Dedifferentiated amniotic fluid mesenchymal stem cell (primary cell): ENCODE data around the gene ANKRD34A.

Experiments used
- DNase-seq: peaks from one replicate; pipeline ENCODE4 v3.0.0-alpha.2; 2016; ENCODE audit errors: extremely low spot score

The ANKRD34A gene

DNA sequence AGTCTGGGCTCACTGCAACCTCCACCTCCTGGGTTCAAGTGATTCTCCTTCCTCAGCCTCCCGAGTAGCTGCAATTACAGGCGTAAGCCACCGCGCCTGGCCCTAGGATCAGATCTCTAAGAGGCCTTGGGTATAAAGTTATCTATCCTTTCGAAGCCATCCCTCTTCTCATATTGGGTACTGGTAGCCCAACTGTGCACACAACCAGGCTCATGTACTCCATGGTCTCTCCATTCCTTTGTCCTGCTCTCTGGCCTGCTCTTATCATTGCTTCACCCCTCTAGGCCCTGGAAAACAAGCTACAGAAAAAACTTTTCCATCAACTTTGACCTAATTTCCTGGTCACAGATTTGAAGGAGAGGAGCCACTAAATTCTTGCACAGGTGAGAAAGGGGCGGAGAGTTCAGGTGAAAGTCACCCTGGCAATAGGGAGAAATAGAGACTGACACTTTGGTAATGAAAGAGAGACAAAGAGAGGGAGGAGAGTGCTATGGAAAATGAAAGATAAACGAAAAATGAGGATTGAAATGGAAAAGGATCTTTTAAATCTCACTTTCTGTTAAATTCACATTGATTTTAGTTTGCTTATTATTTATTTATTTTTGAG, 26.0 kb upstream of the ANKRD34A start:
- DNase-seq: no peak

DNA sequence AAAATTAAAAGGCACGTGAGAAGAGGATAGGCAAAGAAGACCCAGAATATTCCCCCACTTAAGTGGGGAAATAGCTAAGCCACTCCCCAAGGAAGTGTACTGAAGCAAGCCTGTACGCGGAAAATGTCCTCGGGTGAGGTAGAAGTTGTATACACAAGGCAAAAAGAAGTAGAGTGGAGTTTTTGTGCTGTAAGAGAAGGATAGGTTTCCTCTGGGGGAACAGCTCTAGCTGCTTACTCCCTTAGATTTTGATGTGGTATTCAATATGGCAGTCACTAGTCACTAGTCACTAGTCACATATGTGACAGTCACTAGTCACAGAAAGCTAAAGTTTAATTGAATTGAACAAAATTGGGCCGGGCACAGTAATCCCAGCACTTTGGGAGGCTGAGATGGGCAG, 24.4 kb upstream of the ANKRD34A start:
- no peak for DNase-seq

DNA sequence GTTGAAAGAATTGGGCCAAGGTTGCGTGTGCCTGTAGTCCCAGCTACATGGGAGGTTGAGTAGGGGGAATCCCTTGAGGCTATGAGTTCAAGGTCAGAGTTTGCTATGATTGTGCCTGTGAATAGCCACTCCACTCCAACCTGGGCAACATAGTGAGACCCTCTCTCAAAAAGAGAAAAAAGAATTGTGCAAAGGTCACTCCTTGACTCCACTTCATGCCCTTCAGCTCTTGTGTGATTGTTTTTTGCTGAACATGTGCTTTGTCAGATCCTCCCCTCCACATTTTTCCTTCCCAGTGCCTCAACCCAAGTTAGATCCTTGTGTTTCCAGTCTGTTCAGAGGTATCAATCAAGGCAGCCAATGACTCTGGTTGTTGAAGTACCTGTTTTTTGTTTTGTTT, 23.6 kb upstream of the ANKRD34A start:
- DNase-seq: no peak

DNA sequence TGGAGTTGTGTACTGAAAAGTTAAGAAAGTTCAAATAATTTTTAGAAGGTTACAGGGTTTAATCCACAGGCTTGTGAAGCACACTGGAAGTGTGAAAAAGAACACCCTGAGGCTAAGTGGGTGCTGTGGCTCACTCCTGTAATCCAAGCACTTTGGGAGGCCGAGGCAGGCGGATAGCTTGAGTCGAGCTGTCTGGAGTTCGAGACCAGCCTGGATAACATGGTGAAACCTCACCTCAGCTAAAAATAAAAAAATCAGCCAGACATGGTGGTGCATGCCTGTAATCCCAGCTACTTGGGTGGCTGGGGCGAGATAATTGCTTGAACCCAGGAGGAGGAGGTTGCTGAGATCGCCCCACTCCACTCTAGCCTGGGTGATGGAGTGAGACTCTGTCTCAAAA, 22.2 kb upstream of the ANKRD34A start:
- no peak for DNase-seq

DNA sequence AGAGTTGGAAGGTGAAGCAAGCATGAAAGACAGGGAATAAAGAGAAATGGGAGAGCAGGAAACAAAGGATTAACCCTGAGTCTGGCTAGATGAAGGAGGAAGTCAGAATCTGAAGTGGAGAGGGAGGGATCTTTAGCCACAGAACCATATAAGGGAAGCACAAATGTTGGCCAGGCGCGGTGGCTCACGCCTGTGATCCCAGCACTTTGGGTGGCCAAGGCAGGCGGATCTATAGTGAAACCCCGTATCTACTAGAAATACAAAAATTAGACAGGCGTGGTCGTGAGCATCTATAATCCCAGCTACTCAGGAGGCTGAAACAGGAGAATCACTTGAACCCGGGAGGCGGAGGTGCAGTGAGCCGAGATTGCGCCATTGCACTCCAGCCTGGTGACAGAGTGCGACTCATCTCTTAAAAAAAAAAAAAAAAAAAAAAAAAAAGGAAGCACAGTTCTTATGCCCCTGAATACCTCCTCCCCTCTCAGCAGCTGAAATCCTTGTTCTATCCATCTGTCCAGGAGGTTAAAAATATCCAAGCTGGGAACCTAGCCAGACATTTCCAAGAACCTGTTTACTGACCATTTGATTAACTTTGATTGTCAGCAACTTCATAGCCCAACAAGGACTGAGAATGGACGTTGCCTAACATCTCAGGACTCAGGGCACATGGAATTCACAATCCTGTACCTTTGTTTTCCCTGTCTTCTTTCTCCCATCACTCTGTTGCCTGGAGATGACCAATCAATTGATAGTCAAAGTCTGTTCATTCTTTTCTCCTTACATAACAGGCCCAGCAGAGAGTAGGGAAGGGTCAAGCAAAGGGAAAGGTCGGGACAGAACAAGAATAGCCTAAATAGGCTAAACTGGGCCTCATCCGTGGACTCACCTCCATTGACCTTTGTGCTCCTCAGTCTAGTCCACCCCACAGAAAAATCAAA, 21.4 kb upstream of the ANKRD34A start:
- DNase-seq: no peak

DNA sequence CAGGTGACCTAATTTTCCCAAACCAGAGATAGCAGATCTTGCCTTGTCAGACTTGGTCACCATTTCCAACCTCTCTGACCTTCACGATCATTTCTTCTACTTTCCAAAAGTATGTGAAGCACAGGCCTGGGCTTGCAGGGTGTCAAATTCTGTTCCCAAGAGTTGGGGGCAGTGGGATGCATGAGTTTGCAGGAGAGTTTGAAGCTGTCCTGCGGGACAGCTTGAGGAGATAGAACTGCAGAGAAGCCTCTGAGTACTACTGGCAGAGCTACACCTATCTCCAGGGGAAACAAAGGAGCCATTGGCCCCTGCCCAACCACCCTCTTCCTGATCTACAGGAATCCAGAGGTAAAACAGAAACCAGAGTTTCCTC, 20.7 kb upstream of the ANKRD34A start:
- no peak for DNase-seq

DNA sequence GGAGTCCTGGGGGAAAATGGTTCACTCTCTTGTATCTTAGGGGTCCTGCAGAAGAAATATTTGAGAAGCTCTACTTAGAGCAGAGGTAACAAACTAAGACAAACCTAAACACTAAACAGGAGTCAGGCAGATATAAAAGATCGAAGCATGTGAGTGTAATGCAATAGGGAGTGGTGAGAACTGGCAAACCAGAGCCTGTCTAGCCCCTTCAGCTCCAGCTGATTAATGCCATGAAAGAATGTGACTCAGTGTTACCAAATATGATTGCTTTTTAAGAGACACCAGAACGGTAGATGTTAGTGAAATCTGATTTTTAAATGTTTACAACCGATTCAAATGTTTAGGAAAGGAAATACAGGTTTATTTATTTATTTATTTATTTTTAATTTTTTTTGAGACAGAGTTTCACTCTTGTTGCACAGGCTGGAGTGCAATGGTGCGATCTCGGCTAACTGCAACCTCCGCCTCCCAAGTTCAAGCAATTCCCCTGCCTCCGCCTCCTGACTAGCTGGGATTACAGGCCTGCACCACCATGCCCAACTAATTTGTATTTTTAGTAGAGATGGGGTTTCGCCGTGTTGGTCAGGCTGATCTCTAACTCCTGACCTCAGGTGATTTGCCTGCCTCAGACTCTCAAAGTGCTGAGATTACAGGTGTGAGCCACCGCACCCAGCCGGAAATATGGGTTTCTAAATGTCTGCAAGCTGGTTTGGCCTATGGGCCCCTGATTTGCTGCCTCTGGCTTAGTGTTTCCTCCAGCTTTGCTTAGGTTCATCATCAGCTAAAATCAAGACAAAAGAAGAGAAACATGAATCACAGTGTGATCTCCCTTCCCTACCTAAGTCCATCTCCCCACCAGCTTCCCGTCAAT, 19.8 kb upstream of the ANKRD34A start:
- DNase-seq: no peak

DNA sequence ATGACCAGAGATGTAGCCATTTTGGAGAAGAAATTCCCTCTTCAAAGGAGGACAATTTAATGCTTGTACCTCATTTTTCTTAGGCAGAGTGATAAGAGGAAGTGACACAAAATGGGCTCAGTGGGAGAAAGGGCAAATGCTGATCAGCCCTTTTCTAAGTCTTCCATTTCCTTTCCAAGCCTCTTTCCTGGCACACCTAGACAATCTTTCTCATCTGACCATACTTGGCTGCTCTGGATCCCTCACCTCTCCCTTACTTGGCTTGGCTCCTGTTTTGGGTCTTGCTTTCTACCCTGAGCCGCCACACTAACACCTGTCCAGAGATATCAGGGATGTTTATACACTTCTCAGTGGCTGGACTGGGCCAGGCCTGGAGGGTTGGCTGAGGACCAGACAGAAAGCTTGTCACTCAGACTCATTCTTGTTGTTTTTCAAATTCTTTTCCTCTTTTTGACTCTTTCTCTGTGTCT, 18.9 kb upstream of the ANKRD34A start:
- DNase-seq: no peak

DNA sequence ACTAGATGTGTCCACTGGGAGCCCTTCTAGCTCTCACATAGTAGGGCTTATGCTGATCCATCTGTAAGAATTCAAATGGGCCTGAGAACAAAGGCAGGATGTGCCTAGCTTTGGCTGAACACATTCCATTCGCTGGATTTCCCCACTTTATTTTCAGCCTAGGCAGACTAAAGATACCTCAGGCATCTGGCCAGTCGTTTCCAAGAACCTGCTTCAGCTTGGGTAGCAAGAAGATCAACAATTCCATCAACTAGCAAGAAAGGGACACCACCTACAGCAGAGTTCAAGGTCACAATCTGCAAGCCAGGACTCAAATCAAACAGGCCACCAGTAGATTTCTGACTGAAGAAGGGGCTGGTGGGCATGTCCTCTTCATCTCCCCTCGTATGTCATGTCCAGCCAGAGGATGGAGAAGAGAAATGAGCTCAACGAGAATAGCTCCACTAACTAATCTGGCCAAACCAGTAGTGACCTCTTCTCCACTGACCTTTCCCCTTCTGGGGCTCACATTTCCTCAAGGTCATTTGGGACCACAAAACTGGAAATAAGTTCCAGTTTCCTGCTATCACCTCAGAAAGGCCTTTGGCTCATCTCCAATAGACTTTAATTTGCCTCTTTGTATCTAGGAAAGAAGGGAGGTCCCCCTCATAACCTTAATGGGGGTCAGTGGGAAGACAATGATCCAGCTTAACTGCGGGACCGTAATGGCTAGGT, 17.8 kb upstream of the ANKRD34A start:
- DNase-seq: no peak

DNA sequence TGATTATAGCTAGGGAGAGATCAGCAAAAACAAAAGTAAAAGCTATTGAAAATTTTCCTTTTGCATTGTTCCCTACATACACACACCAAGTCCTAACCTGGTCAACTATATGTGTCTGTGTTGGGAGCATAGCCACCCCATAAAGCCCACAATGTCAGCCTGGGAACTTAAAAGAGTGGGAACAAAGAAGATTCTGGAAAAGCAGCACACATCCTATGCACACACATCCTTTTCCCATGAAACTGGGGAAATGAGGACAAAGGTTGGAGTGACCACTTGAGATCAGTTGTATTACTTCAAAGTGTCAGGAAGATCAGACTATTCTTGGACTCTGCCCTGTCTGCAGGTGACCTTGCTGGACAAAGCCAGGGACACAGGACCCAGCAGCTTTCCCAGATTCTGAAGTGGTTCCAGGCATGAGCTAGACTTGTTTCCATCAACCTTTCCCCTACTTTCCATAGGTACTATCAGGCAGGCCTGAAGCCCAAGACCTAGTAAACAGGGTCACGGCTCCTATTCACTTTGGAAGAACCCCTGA, 16.2 kb upstream of the ANKRD34A start:
- DNase-seq: no peak

DNA sequence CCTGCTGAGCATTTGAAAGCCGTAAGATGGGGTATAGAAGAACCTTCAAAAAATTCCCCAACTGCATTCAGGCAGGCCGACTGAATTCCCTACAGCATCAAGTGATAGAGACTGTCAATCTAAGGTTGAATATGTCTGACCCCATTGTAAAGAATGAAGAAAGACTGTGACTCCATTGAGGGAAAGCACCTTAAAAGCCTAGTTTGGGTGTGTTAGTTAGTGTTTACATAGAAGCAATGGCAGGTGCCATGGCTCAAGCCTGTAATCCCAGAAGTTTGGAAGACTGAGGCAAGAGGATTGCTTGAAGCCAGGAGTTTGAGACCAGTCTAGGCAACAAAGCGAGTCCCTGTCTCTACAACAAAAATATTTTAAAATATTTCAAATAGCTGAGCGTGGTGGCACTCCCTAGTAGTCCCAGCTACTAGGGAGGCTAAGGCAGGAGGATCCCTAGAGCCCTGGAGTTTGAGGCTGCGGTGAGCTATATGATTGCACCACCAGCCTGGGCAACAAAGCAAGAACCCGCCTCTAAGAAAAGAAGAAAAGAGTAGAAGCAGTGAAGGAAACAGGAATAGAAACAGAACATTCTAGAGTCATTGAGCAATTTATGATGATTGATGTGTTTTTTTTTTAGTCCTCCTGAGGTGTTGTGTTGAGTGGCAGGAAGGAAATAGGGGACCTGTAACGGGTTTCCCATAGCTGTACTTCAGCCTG, 15.5 kb upstream of the ANKRD34A start:
- DNase-seq: no peak

DNA sequence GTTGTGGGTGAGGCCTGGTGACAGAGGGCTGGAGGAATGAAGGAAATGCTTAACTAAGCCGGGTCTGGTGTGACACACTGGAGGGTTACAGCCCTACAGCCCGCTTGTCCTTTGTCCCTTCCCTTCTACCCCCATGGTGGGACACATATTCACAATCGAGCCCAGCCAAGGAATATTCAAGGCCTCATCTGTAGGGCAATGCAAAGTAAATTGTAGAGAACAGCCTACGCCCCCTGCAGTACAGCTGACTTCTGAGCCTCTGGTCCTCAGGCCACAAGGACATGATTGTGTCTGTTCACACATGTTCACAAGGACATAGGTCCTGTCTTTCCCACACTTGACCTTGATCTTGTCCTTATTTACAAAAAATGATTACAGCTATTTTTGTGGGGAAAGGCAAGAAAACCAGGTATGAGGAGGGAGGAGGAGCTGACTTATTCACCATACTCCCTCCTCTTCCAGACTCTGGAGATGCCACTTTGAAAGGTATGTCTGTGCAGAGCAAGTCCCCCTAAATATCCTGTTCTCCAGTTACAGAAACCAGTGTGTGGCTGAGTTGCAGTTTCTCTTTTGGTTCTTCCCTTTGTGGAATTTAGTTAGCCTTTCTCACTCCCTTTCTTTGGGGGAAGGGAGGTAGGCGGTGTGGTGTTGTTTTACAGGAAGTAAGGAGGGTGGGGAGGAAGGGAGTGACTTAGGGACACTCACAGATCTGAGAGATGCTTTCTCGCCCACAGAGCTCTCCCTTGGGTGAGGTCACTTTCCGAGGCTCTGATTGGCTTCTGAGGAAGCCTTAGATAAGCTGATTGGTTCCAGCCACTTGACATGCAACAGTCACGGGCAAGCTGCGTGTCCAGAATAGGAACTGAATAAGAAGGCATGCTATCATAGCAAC, 14.7 kb upstream of the ANKRD34A start:
- DNase-seq: peak; percentile 100

DNA sequence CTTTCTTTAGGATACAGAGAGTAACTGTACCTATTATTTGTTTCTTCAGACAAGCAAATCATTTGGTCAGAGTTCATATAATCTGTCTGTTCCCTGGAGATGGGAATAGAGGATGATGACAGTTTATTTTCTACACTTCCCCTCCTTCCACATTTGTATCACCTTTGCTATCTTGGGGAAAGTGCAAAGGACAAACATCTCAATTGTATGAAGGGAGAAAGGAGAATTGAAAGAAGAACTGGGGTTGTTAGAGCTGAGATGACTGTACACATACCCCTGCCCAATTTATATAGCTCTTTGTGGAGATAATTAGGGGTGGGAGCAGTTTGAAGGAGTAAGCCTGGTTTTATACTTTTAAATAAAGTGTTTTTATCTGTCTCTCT, 14.1 kb upstream of the ANKRD34A start:
- DNase-seq: no peak

DNA sequence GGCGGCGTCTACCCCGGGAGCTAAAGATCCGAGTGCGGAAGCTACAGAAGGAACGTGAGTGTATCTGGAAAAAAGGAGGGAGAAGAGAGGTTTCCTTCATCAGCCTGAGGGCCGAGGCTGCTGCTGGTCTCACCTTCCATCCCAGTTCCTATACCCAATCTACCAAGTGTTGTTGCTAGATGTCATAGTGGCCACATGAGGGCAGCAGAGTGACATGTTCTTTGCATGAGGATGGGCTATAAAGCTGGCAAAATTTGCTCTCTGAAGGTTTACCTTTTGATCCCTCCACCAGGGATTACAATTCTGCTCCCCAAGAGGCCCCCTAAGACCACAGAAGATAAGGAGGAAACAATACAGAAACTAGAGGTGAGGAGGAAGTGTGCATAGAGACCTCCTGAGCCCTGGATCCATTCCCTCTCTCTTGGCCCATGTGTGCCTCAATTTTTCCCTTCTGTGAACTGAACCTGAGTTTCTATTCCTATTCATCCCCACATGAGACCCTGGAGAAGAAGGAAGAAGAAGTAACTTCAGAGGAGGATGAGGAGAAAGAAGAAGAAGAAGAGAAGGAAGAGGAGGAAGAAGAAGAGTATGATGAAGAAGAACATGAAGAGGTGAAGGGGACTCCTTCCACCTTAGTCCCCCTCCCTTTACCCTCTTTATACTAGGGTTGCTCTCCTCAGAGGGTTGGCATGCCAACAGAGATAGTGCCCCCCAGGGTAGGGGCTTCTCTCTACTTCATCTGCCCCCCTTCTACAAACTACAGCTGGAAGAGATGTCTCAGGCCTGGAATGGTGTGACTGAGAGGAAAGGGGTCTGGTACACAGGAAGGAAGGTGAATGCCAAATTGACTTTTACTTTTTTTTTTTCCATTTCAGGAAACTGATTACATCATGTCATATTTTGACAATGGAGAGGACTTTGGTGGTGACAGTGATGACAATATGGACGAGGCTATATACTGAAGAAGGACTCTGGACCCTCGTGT, 13.4 kb upstream of the ANKRD34A start:
- DNase-seq: peak; percentile 85

DNA sequence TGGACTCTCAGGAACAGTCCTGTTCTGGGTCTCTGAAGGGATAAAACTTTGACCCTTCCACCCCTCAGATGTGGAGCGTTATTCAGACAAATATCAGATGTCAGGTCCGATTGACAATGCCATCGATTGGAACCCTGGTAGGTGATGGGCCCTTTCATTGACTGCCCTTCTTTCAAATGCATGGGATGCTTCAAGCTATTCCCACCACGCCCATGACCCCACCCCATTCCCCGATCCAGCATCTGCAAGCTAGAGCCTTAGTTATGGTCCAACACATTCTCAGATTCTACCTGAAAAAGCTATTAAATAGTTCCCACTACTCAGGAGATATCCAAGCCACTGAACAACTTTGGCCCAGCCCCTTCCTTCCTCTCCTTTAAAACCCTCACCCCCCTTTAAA, 12.6 kb upstream of the ANKRD34A start:
- no peak for DNase-seq

DNA sequence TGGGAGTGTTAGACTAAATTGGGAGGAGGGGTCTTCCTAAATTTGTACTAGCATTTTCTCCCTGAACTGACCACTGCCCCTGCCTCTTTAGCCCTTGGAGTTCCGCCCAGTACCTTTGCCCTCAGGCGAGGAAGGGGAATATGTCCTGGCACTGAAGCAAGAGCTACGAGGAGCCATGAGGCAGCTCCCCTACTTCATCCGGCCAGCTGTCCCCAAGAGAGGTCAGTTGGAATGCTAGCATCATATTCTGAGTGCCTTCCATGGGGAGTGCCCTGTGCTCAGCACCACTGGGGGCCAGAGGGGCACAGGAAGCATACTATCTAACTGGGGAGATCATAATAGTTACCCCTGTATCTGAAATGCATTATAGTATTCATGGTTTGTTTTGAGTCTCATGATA, 10.8 kb upstream of the ANKRD34A start:
- no peak for DNase-seq

DNA sequence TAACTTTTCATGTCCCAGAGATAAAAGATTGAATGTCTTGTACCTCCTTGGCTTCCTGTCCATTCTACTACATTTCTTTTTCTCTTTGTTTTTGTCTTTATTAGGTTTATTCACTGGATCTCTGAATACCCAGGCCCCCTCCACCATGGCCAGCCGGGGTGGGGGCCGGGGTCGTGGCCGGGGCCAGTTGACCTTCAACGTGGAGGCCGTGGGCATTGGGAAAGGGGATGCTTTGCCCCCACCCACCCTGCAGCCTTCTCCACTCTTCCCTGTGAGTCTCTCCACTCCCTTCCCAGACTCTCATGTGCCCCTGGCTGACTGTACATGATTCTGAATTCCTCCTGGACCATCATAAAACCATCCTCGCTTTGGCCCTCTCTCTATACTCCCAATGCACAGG, 10.3 kb upstream of the ANKRD34A start:
- no peak for DNase-seq

DNA sequence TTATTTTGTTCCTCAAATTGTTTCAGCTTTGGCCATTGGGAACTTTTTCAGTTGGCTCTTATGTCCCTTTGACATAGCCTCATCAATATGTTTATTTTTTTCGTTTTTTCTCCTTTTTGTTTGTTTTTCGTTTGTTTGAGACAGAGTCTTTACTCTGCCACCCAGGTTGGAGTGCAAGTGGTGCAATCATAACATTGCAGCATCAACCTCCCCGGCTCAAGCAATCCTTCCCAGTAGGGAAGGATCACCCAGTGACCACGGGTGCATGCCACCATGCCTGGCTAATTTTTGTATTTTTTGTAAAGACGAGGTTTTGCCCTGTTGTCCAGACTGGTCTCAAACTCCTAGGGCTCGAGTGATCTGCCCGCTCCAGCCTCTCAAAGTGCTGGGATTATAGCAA, 8.2 kb upstream of the ANKRD34A start:
- DNase-seq: no peak

DNA sequence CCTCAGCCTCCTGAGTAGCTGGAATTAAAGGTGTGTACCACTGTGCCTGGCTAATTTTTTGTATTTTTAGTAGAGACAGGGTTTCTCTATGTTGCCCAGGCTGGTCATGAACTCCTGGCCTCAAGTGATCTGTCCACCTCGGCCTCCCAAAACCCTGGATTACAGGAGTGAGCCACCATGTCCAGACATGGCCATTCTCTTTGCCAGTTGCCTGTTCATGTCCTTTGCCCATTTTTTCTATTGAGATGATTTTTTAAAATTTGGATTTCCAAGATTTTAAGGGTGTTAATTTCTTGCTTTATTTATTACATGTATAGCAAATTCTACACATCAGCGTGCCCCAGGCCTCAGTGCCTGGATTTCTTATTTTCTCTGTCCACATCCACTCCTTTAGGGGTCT, 2.9 kb upstream of the ANKRD34A start:
- no peak for DNase-seq
